GM18498 (cell line): ENCODE data around the gene ERMP1.
"Not testable (repeated sequence)": the region's sequence is repeated elsewhere in the genome, so short reads cannot be mapped to it uniquely, and the experiment has no call there.

ENCODE experiments used
- ATAC-seq: cut with Tn5 transposase; IDR thresholded peaks from one replicate; pipeline ENCODE4 v1.9.1; 2021; ENCODE audit warnings: mild to moderate bottlenecking, moderate library complexity; ENCODE audit not compliant: unreplicated experiment

The ERMP1 gene

GRCh38 chr9:5832538-5833529 is at the start of gene ERMP1:
Gene ERMP1, minus strand, starts transcription at chr9:5833117. Its CDS starts 90 bp downstream, at chr9:5833027.
- peak; percentile 81 for ATAC-seq

- not testable (repeated sequence) for ATAC-seq
Measured at GRCh38 chr9:5882244-5883012, 49.5 kb upstream of the ERMP1 start.

GRCh38 chr9:5879419-5880181 is 46.7 kb upstream of the ERMP1 start:
- no peak for ATAC-seq

GRCh38 chr9:5876711-5877110 is 43.8 kb upstream of the ERMP1 start:
- ATAC-seq, result no peak

GRCh38 chr9:5876026-5876425 is 43.1 kb upstream of the ERMP1 start:
- no peak for ATAC-seq

DNA sequence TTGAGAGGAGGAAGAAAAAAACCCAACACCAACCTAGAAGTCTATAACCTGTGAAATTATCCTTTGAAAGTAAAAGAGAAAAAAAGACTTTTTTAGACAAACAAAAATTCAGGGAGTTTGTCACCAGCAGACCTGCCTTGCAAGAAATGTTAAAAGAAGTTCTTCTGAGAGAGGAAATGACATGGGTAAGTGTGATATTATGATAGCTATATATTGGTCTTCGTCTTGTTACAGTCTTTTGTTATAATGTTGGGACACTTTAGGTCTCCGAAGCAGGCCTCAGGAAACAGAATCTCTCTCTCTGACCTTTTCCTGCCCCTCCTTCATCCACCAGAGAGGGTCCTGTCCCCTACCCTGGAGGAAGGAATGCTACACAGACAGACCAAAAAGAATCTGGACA is 41.1 kb upstream of the ERMP1 start:
- no peak for ATAC-seq

DNA sequence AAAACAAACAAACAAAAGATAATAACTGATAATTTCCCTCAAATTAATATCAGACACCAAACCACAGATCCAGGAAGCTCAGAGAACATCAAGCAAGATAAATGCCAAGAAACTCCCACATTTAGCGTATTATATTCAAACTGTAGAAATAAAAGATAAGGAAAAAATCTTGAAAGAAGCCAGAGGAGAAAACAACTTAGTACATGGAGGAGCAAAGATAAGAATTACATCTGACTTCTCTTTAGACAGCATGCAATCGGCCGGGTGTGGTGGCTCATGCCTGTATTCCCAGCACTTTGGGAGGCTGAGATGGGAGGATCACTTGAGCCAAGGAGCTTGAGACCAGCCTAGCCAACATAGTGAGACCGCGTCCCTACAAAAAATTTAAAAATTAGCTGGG is 40.5 kb upstream of the ERMP1 start:
- ATAC-seq, result no peak

GRCh38 chr9:5872511-5872910 is 39.6 kb upstream of the ERMP1 start:
- ATAC-seq, result no peak

GRCh38 chr9:5871785-5872184 is 38.9 kb upstream of the ERMP1 start:
- no peak for ATAC-seq

- no peak for ATAC-seq
Measured at GRCh38 chr9:5870691-5871090, 37.8 kb upstream of the ERMP1 start.

- no peak for ATAC-seq
Measured at GRCh38 chr9:5870020-5870339, 37.1 kb upstream of the ERMP1 start.

DNA sequence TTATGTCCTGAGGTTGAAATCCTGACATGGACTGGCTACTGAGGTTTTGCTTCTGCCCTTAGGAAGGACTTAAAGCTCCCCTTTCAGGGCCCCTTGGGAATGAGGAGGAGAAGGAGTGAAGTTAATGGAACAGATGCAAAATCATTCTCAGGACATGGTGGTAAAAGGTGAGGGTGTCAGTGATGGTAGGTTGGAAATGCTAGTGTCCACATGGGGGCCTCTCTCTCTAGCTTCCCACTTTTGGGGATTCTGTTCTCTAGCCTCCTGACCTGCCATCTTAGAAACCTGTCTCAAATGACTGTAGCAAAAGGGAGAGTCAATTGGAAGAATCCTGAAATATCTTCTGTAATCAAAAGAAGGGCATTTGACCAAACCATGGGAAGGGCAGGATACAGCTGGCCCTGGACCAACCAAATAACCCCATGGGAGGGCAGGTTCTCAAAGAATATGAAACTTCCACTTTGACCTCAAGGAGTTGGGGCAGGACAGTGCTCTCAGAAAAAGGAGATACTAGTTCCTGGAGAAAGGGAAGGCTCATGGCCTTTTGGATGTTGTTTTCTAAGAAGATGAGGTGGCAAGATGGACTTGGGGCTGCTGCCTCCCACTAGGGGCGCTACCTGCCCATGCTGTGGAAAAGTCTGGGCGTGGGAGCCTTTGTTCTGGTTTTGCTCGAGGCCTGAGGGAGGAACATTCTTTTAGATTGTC is 36.5 kb upstream of the ERMP1 start:
- no peak for ATAC-seq

DNA sequence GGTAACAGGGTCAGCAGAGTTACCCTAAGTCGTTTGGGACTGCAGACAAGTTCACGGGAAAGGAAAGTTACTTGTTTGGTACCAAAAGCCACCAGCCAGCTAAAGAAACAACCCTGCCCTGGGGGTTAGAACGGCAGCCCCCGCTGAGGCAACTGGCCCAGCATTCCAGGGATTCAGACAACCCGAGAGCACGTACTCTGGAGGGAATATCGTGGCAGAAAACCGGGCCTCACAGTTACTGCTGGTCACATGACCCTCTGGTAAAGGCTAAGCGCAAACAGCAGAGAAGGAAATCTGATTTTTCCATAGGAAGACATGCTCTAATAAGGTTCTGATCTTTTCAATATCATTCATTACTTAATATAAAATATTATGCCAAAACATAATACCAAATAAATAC is 35.3 kb upstream of the ERMP1 start:
- no peak for ATAC-seq

- ATAC-seq, result no peak
Measured at GRCh38 chr9:5866685-5867084, 33.8 kb upstream of the ERMP1 start.

- no peak for ATAC-seq
Measured at GRCh38 chr9:5866272-5866671, 33.4 kb upstream of the ERMP1 start.

- ATAC-seq, result no peak
Measured at GRCh38 chr9:5864446-5864845, 31.5 kb upstream of the ERMP1 start.

GRCh38 chr9:5863092-5863746 is 30.3 kb upstream of the ERMP1 start:
- no peak for ATAC-seq

DNA sequence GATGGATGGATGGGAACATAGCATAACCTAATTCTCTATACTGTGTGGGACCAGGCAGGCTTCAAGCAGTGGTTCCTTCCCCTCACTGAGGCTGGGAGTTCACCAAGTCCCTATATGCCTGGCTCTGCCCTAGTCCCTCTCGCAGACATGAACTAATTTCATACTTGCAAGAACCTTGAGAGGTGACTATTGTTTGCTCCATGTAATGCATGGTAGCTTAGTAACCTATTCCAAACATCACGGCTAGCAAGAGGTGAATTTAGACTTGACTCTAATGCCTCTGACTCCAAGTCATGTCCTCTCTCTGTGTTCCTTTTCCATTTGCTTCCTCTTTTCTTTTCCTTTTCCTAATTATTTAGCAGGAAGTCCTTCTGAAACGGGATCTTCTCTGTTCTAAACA is 25.9 kb upstream of the ERMP1 start:
- no peak for ATAC-seq

DNA sequence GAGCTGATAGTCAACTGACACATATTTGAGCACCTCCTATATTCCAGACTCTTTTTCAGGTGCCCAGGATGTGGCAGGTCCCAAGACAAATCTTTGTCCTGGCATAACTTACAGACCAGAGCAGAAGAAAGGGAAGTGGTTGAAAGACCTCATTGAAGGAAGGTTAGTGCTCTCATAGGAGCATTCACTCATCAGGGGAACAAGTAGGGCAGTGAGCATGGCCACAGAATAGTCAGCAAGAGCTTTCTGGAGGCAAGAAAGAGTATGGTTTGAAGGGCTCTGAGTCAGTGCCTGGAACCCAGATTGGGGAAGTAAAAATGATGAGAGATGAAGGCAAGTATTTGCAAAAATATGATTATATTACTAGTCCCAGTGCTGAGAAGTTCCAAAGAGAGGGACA is 25.0 kb upstream of the ERMP1 start:
- ATAC-seq, result no peak
